Pancreas (tissue), 10 donors: ENCODE measurements around the gene CHD8. TPM values are rescaled to one million over a fixed set of nuclear protein-coding genes. Genes with fewer than 3 reads are reported as not detected.

Experiments used
- ATAC-seq, 4 donors: fragments of 200-7000 bp; cut with Tn5 transposase; one replicate each; pipeline versions ENCODE4 v1.8.0 to v1.9.1; 2020; ENCODE audit warnings: mild to moderate bottlenecking in 4 of 4, moderate library complexity in 4 of 4
- DNase-seq, 6 donors: peaks; one replicate each; pipeline ENCODE4 v3.0.0-alpha.2; 2020
- FAIRE-seq: peaks from 2 replicates; lab custom pipeline; 2012; peaks lifted over from hg19 to GRCh38; lab: Jason Lieb, UNC
- H3K27ac ChIP-seq, 4 donors: fragments of 200-600 bp; sonication (generic); 1 replicate in 3 of 4; 2 replicates in 1 of 4; pipeline versions ENCODE4 v1.5.0 to v1.8.0; 2020
- H3K27me3 ChIP-seq, 4 donors: fragments of 200-600 bp; one replicate each; pipeline ENCODE4 v1.8.0; 2021
- H3K36me3 ChIP-seq, 3 donors: fragments of 200-600 bp; sonication (generic) in 1 of 3; one replicate each; pipeline versions ENCODE4 v1.5.0 to v1.8.0; 2020 to 2021
- H3K4me1 ChIP-seq, 3 donors: fragments of 200-600 bp; one replicate each; pipeline ENCODE4 v1.8.0; 2021
- H3K4me3 ChIP-seq, 4 donors: fragments of 200-600 bp; sonication (generic) in 2 of 4; one replicate each; pipeline versions ENCODE4 v1.5.0 to v1.8.0; 2020 to 2021
- H3K9me3 ChIP-seq, 4 donors: fragments of 200-600 bp; one replicate each; pipeline ENCODE4 v1.8.0; 2021
- WGBS, 2 donors: extraction: QIAGEN DNeasy Blood & Tissue Kit; methylation state at CpG; one replicate each; pipeline ENCODE4 v1.1.7; 2013; 5-methylcytosine and 5-hydroxymethylcytosine counted together
- intact Hi-C, 3 donors: fragments of 100-400 bp; cut with DNase I; formaldehyde crosslinking; loops; one replicate each; pipeline versions ENCODE4 v1.11.1 to v1.14.2; 2022
- polyA plus RNA-seq, 2 donors: library from polyadenylated mRNA; stranded (reverse); fragments of 200-250 nt; gene quantifications; one replicate each; pipeline ENCODE4 v1.2.3, GENCODE V29; 2013
- total RNA-seq, 6 donors: library from RNA; stranded (reverse); fragmentation: NEBNext Ultra II Directional in 4 of 6; extraction: Animal tissue kit (Norgen Biotek cat#: 25700) in 4 of 6; gene quantifications; one replicate each; pipeline versions ENCODE4 v1.2.1 to v1.2.4, GENCODE V29; 2021 to 2023
- TF ChIP-seq, protein P1 (sequence below), 4 donors: fragments of 200-600 bp; sonication (generic) in 3 of 4; IDR thresholded peaks; one replicate each; pipeline versions ENCODE4 v1.5.0 to v1.8.0; 2021; ENCODE audit warnings: antibody characterized with exemption in 4 of 4
- donor health status: healthy with polysubstance abuse.
- donor health status: DM: no; HTN: no; CAD: no; lungs with moderate emphysema.
- donor health status: DM: no; HTN: no; CAD: no.
- donor health status: control.
- donor health status: control.
- donor health status: Bipolar disorder and iron deficiency.
- donor health status: DM: yes; HTN: yes; CAD: no.
- donor health status: DM: no; HTN: no; CAD: no.
- donor health status: DM: no; HTN: no; CAD: no.
- donor health status: DM: yes; HTN: yes; CAD: no.

The CHD8 gene
- total and polyA plus RNA-seq, 8 donors: 20.5 to 42.4 (median 25.6) TPM

GRCh38 chr14:21498540-21499526 is 42.9 kb upstream of the CHD8 start:
- TF ChIP-seq, protein P1, sequence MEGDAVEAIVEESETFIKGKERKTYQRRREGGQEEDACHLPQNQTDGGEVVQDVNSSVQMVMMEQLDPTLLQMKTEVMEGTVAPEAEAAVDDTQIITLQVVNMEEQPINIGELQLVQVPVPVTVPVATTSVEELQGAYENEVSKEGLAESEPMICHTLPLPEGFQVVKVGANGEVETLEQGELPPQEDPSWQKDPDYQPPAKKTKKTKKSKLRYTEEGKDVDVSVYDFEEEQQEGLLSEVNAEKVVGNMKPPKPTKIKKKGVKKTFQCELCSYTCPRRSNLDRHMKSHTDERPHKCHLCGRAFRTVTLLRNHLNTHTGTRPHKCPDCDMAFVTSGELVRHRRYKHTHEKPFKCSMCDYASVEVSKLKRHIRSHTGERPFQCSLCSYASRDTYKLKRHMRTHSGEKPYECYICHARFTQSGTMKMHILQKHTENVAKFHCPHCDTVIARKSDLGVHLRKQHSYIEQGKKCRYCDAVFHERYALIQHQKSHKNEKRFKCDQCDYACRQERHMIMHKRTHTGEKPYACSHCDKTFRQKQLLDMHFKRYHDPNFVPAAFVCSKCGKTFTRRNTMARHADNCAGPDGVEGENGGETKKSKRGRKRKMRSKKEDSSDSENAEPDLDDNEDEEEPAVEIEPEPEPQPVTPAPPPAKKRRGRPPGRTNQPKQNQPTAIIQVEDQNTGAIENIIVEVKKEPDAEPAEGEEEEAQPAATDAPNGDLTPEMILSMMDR (IDR thresholded peaks at IDR 0.05): peak in 2 of 4 donors; percentile 17 to 34
- Histone ChIP-seq H3K27ac (no peak overlapping the region), H3K4me1 (no peaks in the 10 kb centered on the region), H3K36me3 (peaks cover 2 to 74% (median 17%) of the 10 kb centered on the region in 3 donors), H3K27me3 (no peaks in the 10 kb centered on the region), H3K4me3 (no peak overlapping the region), H3K9me3 (no peaks in the 10 kb centered on the region)
- 57 to 60% methylated on average over 5 of the region's 5 CpGs for WGBS, 2 donors
- FAIRE-seq (peak; percentile 65), ATAC-seq (peak; percentile 36 to 77 (median 76)), DNase-seq (no peak)
- intact Hi-C loops: no loop called here

DNA sequence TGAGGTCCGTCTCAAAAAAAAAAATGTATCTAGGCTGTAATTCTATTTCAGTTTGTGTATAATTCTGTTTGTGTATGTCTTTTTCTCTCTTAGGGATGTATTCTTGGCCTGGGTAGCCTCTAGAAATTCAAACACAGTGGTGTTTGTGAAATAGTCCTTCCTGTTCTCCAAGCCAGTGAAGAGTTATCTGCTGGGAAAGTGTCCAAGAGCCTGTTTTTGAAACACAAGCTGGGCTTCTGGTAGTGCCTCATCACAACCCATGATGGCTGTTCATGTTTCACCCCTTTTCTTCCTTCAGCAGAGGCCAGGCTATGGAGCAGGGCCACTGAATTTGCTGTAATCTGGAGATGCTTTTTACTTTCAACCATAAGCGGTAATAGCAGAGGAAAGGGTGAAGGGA is 40.5 kb upstream of the CHD8 start:
- FAIRE-seq: no peak
- TF ChIP-seq, protein P1 (IDR thresholded peaks at IDR 0.05): no peak
- intact Hi-C loops: no loop called here
- H3K4me1 ChIP-seq: no peaks in the 10 kb centered on the region
- no peak overlapping the region for H3K4me3 ChIP-seq
- no peak overlapping the region for H3K27ac ChIP-seq
- no peak for DNase-seq
- H3K36me3 ChIP-seq: peaks cover 5 to 87% (median 35%) of the 10 kb centered on the region in 3 donors
- H3K27me3 ChIP-seq: no peaks in the 10 kb centered on the region
- WGBS, 2 donors: 89 to 96% methylated on average over 2 of the region's 2 CpGs
- ATAC-seq: no peak
- no peaks in the 10 kb centered on the region for H3K9me3 ChIP-seq

- intact Hi-C loops: no loop called here
- WGBS, 2 donors: 81 to 92% methylated on average over 2 of the region's 2 CpGs
- Histone ChIP-seq H3K4me3 (no peak overlapping the region), H3K27me3 (no peaks in the 10 kb centered on the region), H3K27ac (no peak overlapping the region), H3K9me3 (no peaks in the 10 kb centered on the region), H3K36me3 (peaks cover 5 to 89% (median 42%) of the 10 kb centered on the region in 3 donors), H3K4me1 (no peaks in the 10 kb centered on the region)
- DNase-seq (no peak), FAIRE-seq (no peak), ATAC-seq (no peak)
- TF ChIP-seq, protein P1 (IDR thresholded peaks at IDR 0.05): no peak
Measured at GRCh38 chr14:21494902-21495762, 39.2 kb upstream of the CHD8 start.

DNA sequence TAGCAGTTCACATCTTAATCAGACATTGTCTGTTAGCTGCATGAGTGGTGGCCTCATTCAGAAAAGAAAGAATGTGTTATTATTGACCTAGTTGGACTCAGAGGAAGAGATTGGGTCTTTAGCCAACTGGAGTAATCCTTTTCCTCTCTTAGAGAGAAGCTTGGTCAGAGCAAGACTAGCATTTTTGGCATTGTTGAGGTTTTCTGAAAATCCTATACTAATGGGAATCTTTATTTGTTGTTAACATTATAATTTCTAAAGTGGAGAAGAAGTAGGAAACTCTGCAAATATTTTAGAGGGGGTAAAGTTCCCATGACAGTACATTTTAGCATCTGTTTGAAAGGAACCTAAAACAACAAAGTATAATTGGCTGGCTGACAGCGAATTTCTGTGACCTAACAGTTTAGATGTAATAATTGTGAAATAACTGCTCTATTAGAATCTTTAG is 30.7 kb upstream of the CHD8 start:
- 89 to 91% methylated on average over 1 of the region's 1 CpG for WGBS, 2 donors

More for the DNA sequence above, 30.7 kb upstream of the CHD8 start:
- TF ChIP-seq, protein P1 (IDR thresholded peaks at IDR 0.05): no peak
- no peak overlapping the region for H3K27ac ChIP-seq
- DNase-seq (no peak), ATAC-seq (no peak), FAIRE-seq (no peak)
- intact Hi-C loops: no loop called here
- H3K27me3 ChIP-seq: no peaks in the 10 kb centered on the region
- no peaks in the 10 kb centered on the region for H3K9me3 ChIP-seq
- no peak overlapping the region for H3K4me3 ChIP-seq
- H3K36me3 ChIP-seq: peaks cover 0 to 40% (median 23%) of the 10 kb centered on the region in 3 donors
- H3K4me1 ChIP-seq: no peaks in the 10 kb centered on the region
